Stomach (tissue), 9 donors: ENCODE data around the gene PLEKHH1. TPM values are rescaled to one million over a fixed set of nuclear protein-coding genes. Genes with fewer than 3 reads are reported as not detected.

Experiments used
- DNase-seq, 2 donors: peaks; one replicate each; pipeline versions ENCODE4 v3.0.0 to v3.0.0-alpha.2; 2013 to 2019
- H3K27ac ChIP-seq, 5 donors: fragments of 200-600 bp in 4 of 5; sonication (generic) in 4 of 5; one replicate each; pipeline ENCODE4 v1.5.1; 2013 to 2019; ENCODE audit warnings: mild to moderate bottlenecking in 1 of 5, moderate library complexity in 1 of 5
- H3K27me3 ChIP-seq, 3 donors: fragments of 200-600 bp; sonication (generic); one replicate each; pipeline ENCODE4 v1.5.1; 2017 to 2019; ENCODE audit warnings: mixed run types in 1 of 3
- H3K36me3 ChIP-seq, 4 donors: fragments of 200-600 bp; sonication (generic); 1 replicate in 3 of 4; 2 replicates in 1 of 4; pipeline ENCODE4 v1.5.1; 2016 to 2019
- H3K4me1 ChIP-seq, 4 donors: fragments of 200-600 bp; sonication (generic); one replicate each; pipeline ENCODE4 v1.5.1; 2016 to 2019
- H3K4me3 ChIP-seq, 4 donors: fragments of 200-600 bp; sonication (generic) in 3 of 4; one replicate each; pipeline ENCODE4 v1.5.1; 2016 to 2019; ENCODE audit warnings: mild to moderate bottlenecking in 1 of 4
- H3K9me3 ChIP-seq, 4 donors: fragments of 200-600 bp; sonication (generic); one replicate each; pipeline ENCODE4 v1.5.1; 2016 to 2019
- CTCF ChIP-seq, 7 experiments: fragments of 450-650 bp in 4 of 7; fragments of 200-600 bp in 3 of 7; sonication (generic) in 3 of 7; IDR thresholded peaks; one replicate each; pipeline ENCODE4 v1.5.1; 2016 to 2019; ENCODE audit warnings: antibody characterized with exemption in 7 of 7, control low read depth in 2 of 7, mild to moderate bottlenecking in 1 of 7
- EP300 ChIP-seq: sonication (generic); formaldehyde crosslinking; IDR thresholded peaks from one replicate; pipeline ENCODE4 v1.6.1; 2017; ENCODE audit warnings: antibody characterized with exemption
- POLR2A ChIP-seq, 4 donors: fragments of 450-650 bp; IDR thresholded peaks; one replicate each; pipeline ENCODE4 v1.6.1; 2016; ENCODE audit warnings: antibody characterized with exemption in 4 of 4, control low read depth in 2 of 4, mild to moderate bottlenecking in 1 of 4, moderate library complexity in 1 of 4
- POLR2AphosphoS5 ChIP-seq, 3 donors: sonication (generic); formaldehyde crosslinking; IDR thresholded peaks; one replicate each; pipeline ENCODE4 v1.6.1; 2016; ENCODE audit warnings: antibody characterized with exemption in 3 of 3
- WGBS, 5 donors: extraction: QIAGEN DNeasy Blood & Tissue Kit in 3 of 5; methylation state at CpG; one replicate each; pipeline versions ENCODE4 v1.1.5 to v1.1.7; 2013 to 2018; 5-methylcytosine and 5-hydroxymethylcytosine counted together
- intact Hi-C: fragments of 100-400 bp; cut with DNase I; formaldehyde crosslinking; loops from one replicate; pipeline ENCODE4 v1.15.1; 2023; ENCODE audit warnings: low total_unique reads
- polyA plus RNA-seq, 3 donors: library from polyadenylated mRNA; stranded (reverse); fragments of 200-250 nt; gene quantifications; one replicate each; pipeline ENCODE4 v1.2.3, GENCODE V29; 2013
- total RNA-seq, 5 donors: library from RNA; depleted of rRNA; stranded (reverse); fragments of >200 nt; gene quantifications; one replicate each; pipeline versions ENCODE4 v1.1.0 to v1.2.3, GENCODE V29; 2014 to 2016
- donor health status: healthy with polysubstance abuse.
- donor health status: Bipolar disorder and iron deficiency.
- donor health status: healthy.

The PLEKHH1 gene
- total and polyA plus RNA-seq, 8 donors = 3.8 to 136 (median 31.4) TPM

DNA sequence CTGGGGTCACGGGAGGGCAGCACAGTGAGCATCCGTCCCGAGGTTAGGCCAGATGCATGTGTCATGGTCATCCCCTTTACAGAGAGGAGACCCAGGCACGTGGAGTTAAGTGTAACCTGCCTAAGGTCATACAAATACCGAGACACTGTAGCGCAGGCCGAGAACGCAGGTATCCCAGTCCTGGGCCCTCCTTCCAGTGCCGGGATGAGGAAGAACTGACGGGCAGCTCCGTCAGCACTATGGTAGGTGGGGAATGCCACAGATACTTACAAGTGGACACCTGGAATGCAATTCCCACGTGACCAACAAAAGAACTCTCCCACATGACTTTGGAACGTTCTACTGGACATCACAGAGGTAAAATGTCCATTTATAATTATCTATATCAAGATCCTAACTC lies 35.9 kb upstream of the PLEKHH1 start:
- Histone ChIP-seq H3K36me3 (no peaks in the 10 kb centered on the region), H3K4me3 (no peak overlapping the region), H3K9me3 (peaks cover 5 to 17% (median 13%) of the 10 kb centered on the region in 4 donors), H3K4me1 (peaks cover 0 to 6% (median 2%) of the 10 kb centered on the region in 4 donors), H3K27ac (no peak overlapping the region), H3K27me3 (no peaks in the 10 kb centered on the region)
- intact Hi-C loops = no loop called here
- no peak for DNase-seq
- WGBS, 5 donors = 79 to 88% (median 86%) methylated on average over 13 of the region's 13 CpGs
- TF ChIP-seq POLR2AphosphoS5 (IDR thresholded peaks at IDR 0.05) = no peak
- no peak for TF ChIP-seq CTCF (IDR thresholded peaks at IDR 0.05)
- TF ChIP-seq POLR2A (IDR thresholded peaks at IDR 0.05) = no peak

GRCh38 chr14:67497716-67498115 lies 35.4 kb upstream of the PLEKHH1 start:
- Histone ChIP-seq H3K27me3 (no peaks in the 10 kb centered on the region), H3K4me3 (no peak overlapping the region), H3K36me3 (no peaks in the 10 kb centered on the region), H3K9me3 (peaks cover 5 to 17% (median 13%) of the 10 kb centered on the region in 4 donors), H3K27ac (no peak overlapping the region), H3K4me1 (peaks cover 0 to under 1% (median 0%) of the 10 kb centered on the region in 4 donors)
- 55 to 71% (median 60%) methylated on average over 4 of the region's 4 CpGs for WGBS, 5 donors
- DNase-seq = no peak
- TF ChIP-seq POLR2AphosphoS5 (IDR thresholded peaks at IDR 0.05) (no peak), CTCF (IDR thresholded peaks at IDR 0.05) (no peak), EP300 (no peak), POLR2A (IDR thresholded peaks at IDR 0.05) (no peak)
- intact Hi-C loops = no loop called here

DNA sequence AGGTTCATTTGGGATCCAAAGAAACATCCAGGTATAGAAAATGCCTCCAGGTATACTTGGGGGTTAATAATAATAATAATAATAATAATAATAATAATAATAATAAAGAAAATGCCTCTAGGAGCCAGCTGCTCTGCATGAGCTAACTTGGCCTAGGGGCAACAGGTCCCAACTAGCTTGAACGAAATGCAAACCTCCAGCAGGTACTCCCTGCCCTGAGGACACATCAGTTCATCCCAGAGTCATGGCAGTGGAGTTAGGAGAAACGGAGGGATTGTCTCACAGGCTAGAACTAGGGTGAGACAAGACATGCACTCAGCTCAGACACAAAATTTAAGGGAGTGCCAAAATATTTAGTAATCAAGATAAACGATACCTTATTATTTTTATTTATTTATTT lies 32.1 kb upstream of the PLEKHH1 start:
- Histone ChIP-seq H3K4me1 (no peaks in the 10 kb centered on the region), H3K4me3 (no peak overlapping the region), H3K9me3 (no peaks in the 10 kb centered on the region), H3K27me3 (no peaks in the 10 kb centered on the region), H3K27ac (no peak overlapping the region), H3K36me3 (no peaks in the 10 kb centered on the region)
- DNase-seq = no peak
- intact Hi-C loops = no loop called here
- 80 to 88% (median 83%) methylated on average over 3 of the region's 3 CpGs for WGBS, 5 donors
- TF ChIP-seq CTCF (IDR thresholded peaks at IDR 0.05) = no peak
- TF ChIP-seq EP300 = no peak
- no peak for TF ChIP-seq POLR2A (IDR thresholded peaks at IDR 0.05)
- TF ChIP-seq POLR2AphosphoS5 (IDR thresholded peaks at IDR 0.05) = no peak

- Histone ChIP-seq H3K27me3 (no peaks in the 10 kb centered on the region), H3K9me3 (no peaks in the 10 kb centered on the region), H3K27ac (no peak overlapping the region), H3K4me3 (no peak overlapping the region), H3K4me1 (no peaks in the 10 kb centered on the region), H3K36me3 (no peaks in the 10 kb centered on the region)
- intact Hi-C loops = no loop called here
- TF ChIP-seq EP300 (no peak), POLR2AphosphoS5 (IDR thresholded peaks at IDR 0.05) (no peak), POLR2A (IDR thresholded peaks at IDR 0.05) (no peak), CTCF (IDR thresholded peaks at IDR 0.05) (no peak)
- WGBS, 5 donors = 60 to 82% (median 67%) methylated on average over 4 of the region's 4 CpGs
- DNase-seq = no peak
Measured at GRCh38 chr14:67501670-67502069, 31.4 kb upstream of the PLEKHH1 start.
